ENCODE results near the gene CADPS2. TPM values are rescaled to one million over a fixed set of nuclear protein-coding genes. Genes with fewer than 3 reads are reported as not detected.

CADPS2 gene
- total RNA-seq, 2 donors from 2014 or later = not detected

DNA sequence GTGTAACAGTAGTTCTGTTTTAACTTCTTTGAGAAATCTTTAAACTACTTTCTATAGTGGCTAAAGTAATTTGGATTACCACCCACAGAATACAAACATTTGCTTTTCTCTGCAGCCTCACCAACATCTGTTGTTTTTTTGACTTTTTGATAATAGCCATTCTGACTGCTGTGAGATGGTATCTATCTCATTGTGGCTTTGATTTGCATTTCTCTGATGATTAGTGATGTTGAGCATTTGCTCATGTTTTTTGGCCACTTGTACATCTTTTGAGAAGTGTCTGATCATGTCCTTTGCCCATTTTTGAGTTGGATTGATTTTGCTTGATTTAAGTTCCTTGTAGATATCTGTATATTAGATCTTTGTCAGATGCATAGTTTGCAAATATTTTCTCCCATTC lies 254.0 kb downstream of the CADPS2 start:
- ATAC-seq = no peak
- Mint-ChIP-seq H3K36me3 (no peaks in the 10 kb centered on the region), H3K27ac (no peak overlapping the region), H3K9me3 (peaks cover 18 to 22% of the 10 kb centered on the region in 2 donors)
- DNase-seq (ENCODE audit: low spot score in 2 of 2) = no peak

DNA sequence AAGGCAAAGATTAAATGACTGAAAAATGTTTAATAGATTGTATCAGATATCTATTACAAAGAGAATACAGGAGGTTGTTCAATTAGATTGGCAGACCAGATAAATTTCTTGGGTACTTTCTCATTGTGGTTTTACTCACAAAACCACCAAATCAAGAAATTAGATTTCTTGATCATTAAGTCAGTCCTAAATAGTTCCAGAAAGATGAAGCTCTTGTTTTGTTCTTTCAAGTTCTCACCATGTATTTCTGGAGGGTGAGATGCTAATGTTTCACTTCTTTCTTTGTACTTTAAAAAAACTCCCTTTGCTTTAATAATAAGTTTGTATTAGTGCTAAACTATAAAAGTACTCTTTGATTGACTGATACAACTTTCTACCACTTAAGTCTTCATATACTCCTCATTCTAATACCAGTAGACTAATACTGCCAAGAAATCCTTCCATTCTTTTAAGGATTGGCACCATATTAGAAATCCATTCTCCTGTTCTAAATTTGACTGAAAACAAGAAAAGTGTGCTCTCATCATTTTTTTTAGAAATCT lies 256.8 kb downstream of the CADPS2 start:
- ATAC-seq = no peak
- H3K27ac Mint-ChIP-seq = no peak overlapping the region
- H3K9me3 Mint-ChIP-seq = peaks cover 21% of the 10 kb centered on the region in 2 donors
- H3K36me3 Mint-ChIP-seq = no peaks in the 10 kb centered on the region
- no peak for DNase-seq (ENCODE audit: low spot score in 2 of 2)

GRCh38 chr7:122628651-122629411 lies 257.4 kb downstream of the CADPS2 start:
- no peaks in the 10 kb centered on the region for H3K36me3 Mint-ChIP-seq
- no peak for DNase-seq (ENCODE audit: low spot score in 2 of 2)
- no peak for ATAC-seq
- peaks cover 20% of the 10 kb centered on the region in 2 donors for H3K9me3 Mint-ChIP-seq
- no peak overlapping the region for H3K27ac Mint-ChIP-seq

DNA sequence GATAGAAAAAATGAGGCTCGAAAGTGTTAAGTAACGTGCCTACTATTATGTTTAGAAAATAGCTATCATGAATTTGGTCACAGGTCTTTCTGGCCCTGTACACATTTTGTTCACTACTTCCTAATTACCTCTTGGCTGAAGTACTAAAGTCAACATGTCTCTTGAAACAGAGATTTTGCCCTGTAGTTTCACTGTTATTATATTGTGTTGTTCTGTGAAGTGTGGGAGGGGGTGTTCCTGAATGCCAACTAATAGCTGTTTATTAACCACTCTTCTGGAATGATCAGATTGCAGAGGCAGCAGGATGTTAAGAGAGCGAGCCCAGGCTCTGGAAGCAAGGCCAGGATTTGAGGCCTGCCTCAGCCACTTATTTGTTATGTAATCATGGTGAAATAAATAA lies 259.5 kb downstream of the CADPS2 start:
- Mint-ChIP-seq H3K9me3 (peaks cover 14 to 19% of the 10 kb centered on the region in 2 donors), H3K27ac (no peak overlapping the region), H3K36me3 (no peaks in the 10 kb centered on the region)
- DNase-seq (ENCODE audit: low spot score in 2 of 2) (no peak), ATAC-seq (no peak)

- Mint-ChIP-seq H3K9me3 (peaks cover 14 to 18% of the 10 kb centered on the region in 2 donors), H3K27ac (no peak overlapping the region), H3K36me3 (no peaks in the 10 kb centered on the region)
- no peak for ATAC-seq
- no peak for DNase-seq (ENCODE audit: low spot score in 2 of 2)
Measured at GRCh38 chr7:122622682-122623081, 263.6 kb downstream of the CADPS2 start.

- ATAC-seq (no peak), DNase-seq (ENCODE audit: low spot score in 2 of 2) (no peak)
- no peak overlapping the region for H3K27ac Mint-ChIP-seq
- H3K9me3 Mint-ChIP-seq = peaks cover 4 to 14% of the 10 kb centered on the region in 2 donors
- no peaks in the 10 kb centered on the region for H3K36me3 Mint-ChIP-seq
Measured at GRCh38 chr7:122619664-122620063, 266.6 kb downstream of the CADPS2 start.

DNA sequence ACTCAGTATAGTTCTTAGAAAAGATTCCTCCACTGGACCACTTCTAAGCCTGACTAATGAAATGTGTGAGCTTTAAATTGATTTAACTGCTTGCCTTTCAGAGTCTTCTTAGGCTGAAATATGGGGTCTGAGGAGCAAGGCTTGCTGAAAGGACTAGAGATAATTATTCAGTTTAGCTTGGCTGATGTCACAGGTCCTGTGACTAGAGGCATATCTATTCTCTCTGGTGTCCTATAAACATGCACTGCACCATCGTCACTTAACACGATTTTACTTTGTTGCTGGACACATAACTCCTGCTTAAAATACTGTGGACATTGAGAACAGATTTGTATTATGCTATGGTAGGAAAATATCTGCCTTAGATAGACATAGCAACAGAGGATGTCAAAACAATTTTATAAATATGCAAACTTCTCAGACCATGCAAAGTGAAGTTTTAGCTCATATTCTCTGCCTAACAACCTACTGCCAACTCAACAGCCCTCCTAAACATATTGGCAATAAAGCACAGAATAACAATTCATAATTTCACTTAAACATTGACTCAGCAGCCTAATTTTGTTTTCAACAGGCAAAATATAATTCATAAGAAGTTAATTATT lies 267.6 kb downstream of the CADPS2 start:
- ATAC-seq = no peak
- H3K36me3 Mint-ChIP-seq = no peaks in the 10 kb centered on the region
- H3K27ac Mint-ChIP-seq = no peak overlapping the region
- H3K9me3 Mint-ChIP-seq = peaks cover 0 to 10% of the 10 kb centered on the region in 2 donors
- no peak for DNase-seq (ENCODE audit: low spot score in 2 of 2)

DNA sequence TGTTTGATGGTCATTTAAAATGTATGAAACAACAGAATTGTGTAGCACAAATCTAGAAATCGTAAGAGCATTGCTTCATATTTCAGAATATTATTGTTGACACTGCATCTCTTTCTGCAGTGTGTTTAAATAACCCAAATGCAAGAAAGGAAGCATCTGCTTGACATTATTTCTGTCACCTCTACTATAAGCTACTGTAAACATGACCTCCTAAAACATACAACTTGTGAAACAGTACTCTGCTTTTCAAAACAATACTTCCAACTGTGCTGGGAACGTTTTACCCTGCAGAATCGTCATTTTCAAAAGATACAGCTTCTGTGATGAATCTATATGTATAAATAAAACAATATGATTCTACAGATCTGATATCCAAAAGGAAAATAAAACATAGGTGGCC lies 269.3 kb downstream of the CADPS2 start:
- DNase-seq (ENCODE audit: low spot score in 2 of 2) (no peak), ATAC-seq (no peak)
- no peak overlapping the region for H3K27ac Mint-ChIP-seq
- H3K36me3 Mint-ChIP-seq = no peaks in the 10 kb centered on the region
- peaks cover 0 to 10% of the 10 kb centered on the region in 2 donors for H3K9me3 Mint-ChIP-seq

DNA sequence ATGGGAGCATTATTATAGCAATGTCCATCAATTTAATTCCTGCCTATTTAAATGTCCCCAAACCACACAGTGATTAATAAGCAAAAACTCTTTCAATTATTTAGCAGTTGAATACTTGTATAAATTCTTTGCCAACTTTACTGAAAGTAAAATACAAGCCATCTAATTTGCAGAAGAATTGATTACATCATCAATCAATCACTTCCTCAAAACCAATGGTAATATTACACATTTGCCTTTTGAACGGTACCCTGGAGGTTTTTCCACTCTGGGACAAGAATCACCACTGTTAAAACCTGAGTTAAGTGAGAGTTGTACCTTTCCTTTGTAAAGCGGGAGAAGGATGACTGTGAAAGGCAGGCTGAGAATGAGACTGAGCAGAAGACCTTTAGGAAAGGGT lies 280.3 kb downstream of the CADPS2 start:
- no peaks in the 10 kb centered on the region for H3K36me3 Mint-ChIP-seq
- no peak for DNase-seq (ENCODE audit: low spot score in 2 of 2)
- ATAC-seq = no peak
- H3K27ac Mint-ChIP-seq = no peak overlapping the region
- H3K9me3 Mint-ChIP-seq = peaks cover 6 to 8% of the 10 kb centered on the region in 2 donors

DNA sequence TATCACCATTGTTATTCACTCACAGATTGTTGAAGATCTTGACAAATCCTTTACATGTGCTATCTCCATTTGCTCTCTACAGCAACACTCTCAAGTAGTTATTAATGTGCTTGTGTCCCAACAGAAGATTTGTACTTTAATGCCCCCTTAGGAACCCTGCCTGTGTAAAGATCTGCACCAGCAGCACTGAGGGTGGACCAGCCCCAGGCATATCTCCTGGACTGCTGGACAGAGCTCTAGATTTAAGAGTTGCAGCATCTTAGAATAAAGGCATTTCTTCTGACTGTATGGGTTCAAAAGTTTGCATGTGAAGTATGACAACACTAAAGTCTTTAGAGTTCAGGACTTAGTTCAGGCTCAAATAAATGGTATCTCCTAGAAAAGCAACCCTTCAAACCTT lies 282.0 kb downstream of the CADPS2 start:
- H3K27ac Mint-ChIP-seq = no peak overlapping the region
- H3K9me3 Mint-ChIP-seq = peaks cover 4 to 6% of the 10 kb centered on the region in 2 donors
- H3K36me3 Mint-ChIP-seq = no peaks in the 10 kb centered on the region
- ATAC-seq = no peak
- no peak for DNase-seq (ENCODE audit: low spot score in 2 of 2)

- no peak overlapping the region for H3K27ac Mint-ChIP-seq
- DNase-seq (ENCODE audit: low spot score in 2 of 2) = no peak
- peaks cover 4 to 15% of the 10 kb centered on the region in 2 donors for H3K9me3 Mint-ChIP-seq
- H3K36me3 Mint-ChIP-seq = no peaks in the 10 kb centered on the region
- no peak for ATAC-seq
Measured at GRCh38 chr7:122602800-122603199, 283.5 kb downstream of the CADPS2 start.

DNA sequence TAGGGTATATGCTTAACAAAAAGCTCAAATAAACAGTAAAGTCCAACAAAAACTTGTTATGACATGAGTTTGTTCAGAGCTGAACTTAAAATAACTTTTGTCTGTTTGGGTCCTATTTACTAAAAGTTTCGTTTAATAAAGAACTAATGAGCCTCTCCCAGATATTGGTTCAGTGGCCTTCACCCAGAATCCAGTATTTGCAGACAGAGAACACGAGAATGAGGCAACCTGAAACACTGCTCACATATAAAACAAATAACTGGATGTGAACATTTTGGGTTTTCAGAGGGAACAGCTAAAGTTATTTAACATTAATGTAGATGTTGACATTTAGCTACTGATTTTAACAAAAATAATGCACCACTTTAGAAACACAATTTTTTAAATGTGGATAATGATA lies 285.6 kb downstream of the CADPS2 start:
- DNase-seq (ENCODE audit: low spot score in 2 of 2) = no peak
- Mint-ChIP-seq H3K27ac (no peak overlapping the region), H3K36me3 (no peaks in the 10 kb centered on the region), H3K9me3 (peaks cover 0 to 8% of the 10 kb centered on the region in 2 donors)
- no peak for ATAC-seq

GRCh38 chr7:122600042-122600441 lies 286.2 kb downstream of the CADPS2 start:
- H3K27ac Mint-ChIP-seq = no peak overlapping the region

GRCh38 chr7:122597277-122597676 lies 289.0 kb downstream of the CADPS2 start:
- no peak for ATAC-seq
- no peak overlapping the region for H3K27ac Mint-ChIP-seq
- H3K36me3 Mint-ChIP-seq = no peaks in the 10 kb centered on the region
- no peak for DNase-seq (ENCODE audit: low spot score in 2 of 2)
- peaks cover 4 to 8% of the 10 kb centered on the region in 2 donors for H3K9me3 Mint-ChIP-seq

More at GRCh38 chr7:122600042-122600441, 286.2 kb downstream of the CADPS2 start:
- Mint-ChIP-seq H3K36me3 (no peaks in the 10 kb centered on the region), H3K9me3 (peaks cover 0 to 8% of the 10 kb centered on the region in 2 donors)
- DNase-seq (ENCODE audit: low spot score in 2 of 2) = no peak
- no peak for ATAC-seq

DNA sequence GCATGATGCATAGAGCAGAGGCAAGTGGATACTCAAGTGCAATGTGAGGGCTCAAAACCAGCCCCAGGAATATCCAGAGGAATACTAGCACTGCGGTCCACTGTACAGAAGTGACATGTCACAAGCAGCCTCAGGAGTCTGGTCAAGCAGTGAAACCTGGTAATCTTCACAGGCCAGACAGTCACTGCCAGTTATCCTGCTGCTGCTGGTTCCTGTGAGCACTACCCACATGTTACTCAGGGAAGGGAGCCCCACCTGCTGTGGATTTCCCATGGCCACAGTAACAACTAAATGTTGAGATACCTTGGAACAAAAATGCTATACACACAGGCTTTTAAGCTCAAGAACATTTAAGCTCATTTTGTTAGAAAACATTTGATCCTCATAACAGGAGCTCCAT lies 290.4 kb downstream of the CADPS2 start:
- Mint-ChIP-seq H3K36me3 (no peaks in the 10 kb centered on the region), H3K27ac (no peak overlapping the region), H3K9me3 (peaks cover 4 to 8% of the 10 kb centered on the region in 2 donors)
- DNase-seq (ENCODE audit: low spot score in 2 of 2) (no peak), ATAC-seq (no peak)

DNA sequence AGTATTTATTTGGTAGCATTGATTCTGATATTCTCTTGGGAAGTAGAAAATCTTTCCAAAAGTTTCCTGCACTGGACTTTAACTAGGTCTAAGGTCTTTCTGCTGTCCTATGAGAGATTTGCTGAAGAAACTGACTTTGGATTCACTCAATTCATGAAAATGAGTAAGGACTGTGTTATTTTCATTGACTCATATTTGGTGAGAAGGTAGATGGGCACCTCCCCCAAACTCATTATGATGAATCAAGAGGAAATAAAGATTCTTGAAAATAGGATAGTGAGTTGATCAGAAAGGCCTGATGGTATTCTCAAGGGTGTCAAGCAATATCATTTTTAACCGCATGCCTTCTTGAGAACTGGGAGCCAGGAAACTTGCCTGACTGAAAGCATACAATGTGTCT lies 297.6 kb downstream of the CADPS2 start:
- H3K36me3 Mint-ChIP-seq = no peaks in the 10 kb centered on the region
- ATAC-seq (no peak), DNase-seq (ENCODE audit: low spot score in 2 of 2) (no peak)
- peaks cover 3% of the 10 kb centered on the region in 2 donors for H3K9me3 Mint-ChIP-seq
- H3K27ac Mint-ChIP-seq = no peak overlapping the region

GRCh38 chr7:122584676-122585251 lies 301.5 kb downstream of the CADPS2 start:
- H3K36me3 Mint-ChIP-seq = no peaks in the 10 kb centered on the region

More at GRCh38 chr7:122584676-122585251, 301.5 kb downstream of the CADPS2 start:
- DNase-seq (ENCODE audit: low spot score in 2 of 2) (no peak), ATAC-seq (no peak)
- H3K27ac Mint-ChIP-seq = no peak overlapping the region
- H3K9me3 Mint-ChIP-seq = peaks cover 0 to 8% of the 10 kb centered on the region in 2 donors
